HG02943 (cell line): ENCODE measurements around the gene OR2F1.
"Not testable (repeated sequence)": the region's sequence is repeated elsewhere in the genome, so short reads cannot be mapped to it uniquely, and the experiment has no call there.

Experiments
- ATAC-seq: cut with Tn5 transposase; IDR thresholded peaks from one replicate; pipeline ENCODE4 v1.9.1; 2021; ENCODE audit warnings: mild to moderate bottlenecking, low read depth, moderate library complexity; ENCODE audit not compliant: unreplicated experiment

The OR2F1 gene

GRCh38 chr7:144004703-144005102 is 50.1 kb downstream of the OR2F1 start:
- no peak for ATAC-seq

- no peak for ATAC-seq
Observed at GRCh38 chr7:144006029-144006691, 51.5 kb downstream of the OR2F1 start.

GRCh38 chr7:144006692-144007042 is 52.0 kb downstream of the OR2F1 start:
- no peak for ATAC-seq

GRCh38 chr7:144009361-144009760 is 54.7 kb downstream of the OR2F1 start:
- no peak for ATAC-seq

- not testable (repeated sequence) for ATAC-seq
Observed at GRCh38 chr7:144010061-144010460, 55.4 kb downstream of the OR2F1 start.

GRCh38 chr7:144010821-144011220 is 56.2 kb downstream of the OR2F1 start:
- ATAC-seq: not testable (repeated sequence)

GRCh38 chr7:144011458-144012230 is 57.0 kb downstream of the OR2F1 start:
- no peak for ATAC-seq
